HUES48 (cell line): ENCODE results near the gene KLF17.

Experiments
- H3K27ac ChIP-seq: one replicate; pipeline ENCODE4 v1.7.0; 2013; ENCODE audit warnings: low read depth, low read length, inconsistent platforms
- H3K27me3 ChIP-seq: 2 replicates; pipeline ENCODE4 v1.6.1; 2013; ENCODE audit warnings: mild to moderate bottlenecking, low read length; ENCODE audit not compliant: control insufficient read depth, insufficient read depth
- H3K36me3 ChIP-seq: 2 replicates; pipeline ENCODE4 v1.6.1; 2013; ENCODE audit warnings: low read length; ENCODE audit not compliant: control insufficient read depth, insufficient read depth
- H3K4me1 ChIP-seq: 2 replicates; pipeline ENCODE4 v1.6.1; 2013; ENCODE audit warnings: mild to moderate bottlenecking, low read length; ENCODE audit not compliant: control insufficient read depth, insufficient read depth
- H3K4me3 ChIP-seq: 2 replicates; pipeline ENCODE4 v1.5.1; 2013; ENCODE audit warnings: mild to moderate bottlenecking, low read depth, low read length
- H3K9ac ChIP-seq: 2 replicates; pipeline ENCODE4 v1.6.1; 2013; ENCODE audit warnings: mild to moderate bottlenecking, low read depth, low read length, moderate library complexity
- H3K9me3 ChIP-seq: 2 replicates; pipeline ENCODE4 v1.6.1; 2013; ENCODE audit warnings: low read length; ENCODE audit not compliant: control insufficient read depth, insufficient read depth

KLF17 gene

DNA sequence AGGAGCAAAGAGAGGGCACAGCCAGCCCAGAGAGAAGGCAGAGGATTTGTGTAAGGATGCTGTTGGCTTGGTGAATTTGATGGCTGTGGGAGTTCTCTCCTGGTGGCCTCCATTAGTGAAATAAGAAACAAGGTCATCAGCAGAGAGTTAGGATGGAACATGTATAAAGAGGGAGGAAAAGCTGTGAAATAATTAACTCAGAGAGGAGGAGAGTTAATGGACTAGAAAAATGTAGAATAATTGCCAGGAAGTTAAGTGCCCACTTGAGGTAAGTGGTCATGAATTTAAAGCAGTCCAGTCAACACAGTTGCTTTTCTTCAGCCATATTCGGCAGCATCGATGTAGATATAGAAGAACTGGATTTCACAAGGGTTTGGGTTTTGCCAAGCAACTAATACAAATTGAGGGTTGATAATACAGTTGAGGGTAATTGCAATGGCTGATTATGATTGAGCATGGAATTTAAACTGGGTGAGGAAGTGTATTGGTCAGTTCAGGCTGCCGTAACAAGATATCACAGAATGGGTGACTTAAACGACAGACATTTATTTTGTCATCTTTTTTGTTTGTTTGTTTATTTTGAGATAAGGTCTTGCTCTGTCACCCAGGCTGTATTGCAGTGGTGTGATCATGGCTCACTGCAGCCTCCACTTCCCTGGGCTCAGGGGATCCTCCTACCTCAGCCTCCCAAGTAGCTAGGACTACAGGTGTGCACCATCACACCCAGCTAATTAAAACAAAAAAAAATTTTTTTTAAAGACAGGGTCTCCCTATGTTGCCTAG is 31.7 kb upstream of the KLF17 start:
- Histone ChIP-seq H3K4me3 (no peak overlapping the region), H3K9me3 (no peaks in the 10 kb centered on the region), H3K4me1 (peaks cover 22% of the 10 kb centered on the region), H3K27ac (no peak overlapping the region), H3K9ac (no peak overlapping the region), H3K27me3 (no peaks in the 10 kb centered on the region), H3K36me3 (no peaks in the 10 kb centered on the region)

DNA sequence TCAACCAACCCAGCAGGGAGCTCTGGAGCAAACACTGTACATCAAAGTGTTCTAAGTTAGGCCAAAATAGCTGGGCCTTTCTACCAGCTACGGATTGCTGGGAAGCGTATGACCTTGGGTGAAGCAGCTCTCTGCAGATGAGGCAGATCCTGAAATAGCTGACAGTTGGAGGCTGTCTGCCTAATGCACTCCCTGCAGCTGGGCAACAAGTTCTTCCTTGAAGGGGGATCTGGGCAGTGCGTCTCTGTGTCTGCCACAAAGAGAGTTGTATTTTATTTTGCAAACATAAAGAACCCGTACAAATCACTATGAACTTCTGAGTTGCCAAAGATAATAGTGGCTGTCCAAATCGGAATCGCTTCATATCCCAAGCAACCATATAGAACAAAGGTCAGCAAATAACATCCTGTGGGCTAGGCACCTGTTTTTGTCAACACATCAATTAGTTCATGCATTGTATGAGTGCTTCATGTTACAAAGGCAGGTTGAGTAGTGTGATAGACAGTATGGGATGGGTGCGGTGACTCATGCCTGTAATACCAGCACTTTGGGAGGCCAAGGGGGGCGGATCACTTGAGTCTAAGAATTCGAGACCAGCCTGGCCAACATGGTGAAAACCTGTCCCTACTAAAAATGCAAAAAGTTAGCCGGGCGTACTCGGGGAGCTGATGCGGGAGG is 29.1 kb upstream of the KLF17 start:
- peak overlapping the region; percentile 86 for H3K27ac ChIP-seq
- no peaks in the 10 kb centered on the region for H3K36me3 ChIP-seq
- H3K4me3 ChIP-seq: peak overlapping the region; percentile 1; the same call in 1 of the 2 replicates
- H3K27me3 ChIP-seq: no peaks in the 10 kb centered on the region
- no peak overlapping the region for H3K9ac ChIP-seq
- H3K4me1 ChIP-seq: peaks cover 22% of the 10 kb centered on the region
- no peaks in the 10 kb centered on the region for H3K9me3 ChIP-seq

- H3K4me3 ChIP-seq: no peak overlapping the region
- H3K9me3 ChIP-seq: no peaks in the 10 kb centered on the region
- no peaks in the 10 kb centered on the region for H3K36me3 ChIP-seq
- H3K27ac ChIP-seq: no peak overlapping the region
- peaks cover 22% of the 10 kb centered on the region for H3K4me1 ChIP-seq
- H3K27me3 ChIP-seq: no peaks in the 10 kb centered on the region
- no peak overlapping the region for H3K9ac ChIP-seq
Measured at GRCh38 chr1:44090429-44091252, 28.0 kb upstream of the KLF17 start.

DNA sequence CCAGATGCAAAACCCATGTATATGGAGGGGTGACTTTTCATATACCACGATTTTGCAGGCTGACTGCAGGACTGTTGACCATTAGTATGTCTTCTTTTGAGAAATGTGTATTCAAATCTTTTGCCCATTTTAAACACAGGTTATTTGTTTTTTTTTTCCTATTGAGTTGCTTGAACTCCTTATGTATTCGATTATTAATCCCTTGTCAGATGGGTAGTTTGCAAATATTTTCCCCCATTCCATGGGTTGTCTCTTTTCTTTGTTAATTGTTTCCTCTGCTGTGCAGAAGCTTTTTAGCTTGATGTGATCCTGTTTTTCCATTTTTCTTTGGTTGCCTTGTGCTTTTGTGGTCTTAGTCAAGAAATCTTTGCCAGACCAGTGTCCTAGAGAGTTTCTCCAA is 24.6 kb upstream of the KLF17 start:
- peaks cover 13% of the 10 kb centered on the region for H3K4me1 ChIP-seq
- no peaks in the 10 kb centered on the region for H3K9me3 ChIP-seq

GRCh38 chr1:44100183-44100868 is 18.3 kb upstream of the KLF17 start:
- no peaks in the 10 kb centered on the region for H3K4me1 ChIP-seq
- H3K9ac ChIP-seq: no peak overlapping the region
- no peaks in the 10 kb centered on the region for H3K36me3 ChIP-seq
- no peaks in the 10 kb centered on the region for H3K27me3 ChIP-seq
- no peak overlapping the region for H3K27ac ChIP-seq
- H3K9me3 ChIP-seq: no peaks in the 10 kb centered on the region
- H3K4me3 ChIP-seq: no peak overlapping the region

More for the DNA sequence above, 24.6 kb upstream of the KLF17 start:
- H3K36me3 ChIP-seq: no peaks in the 10 kb centered on the region
- no peak overlapping the region for H3K27ac ChIP-seq
- no peaks in the 10 kb centered on the region for H3K27me3 ChIP-seq
- no peak overlapping the region for H3K9ac ChIP-seq
- no peak overlapping the region for H3K4me3 ChIP-seq

- Histone ChIP-seq H3K27me3 (no peaks in the 10 kb centered on the region), H3K9ac (no peak overlapping the region), H3K27ac (no peak overlapping the region), H3K4me3 (no peak overlapping the region), H3K4me1 (no peaks in the 10 kb centered on the region), H3K36me3 (no peaks in the 10 kb centered on the region), H3K9me3 (no peaks in the 10 kb centered on the region)
Measured at GRCh38 chr1:44101328-44101727, 17.3 kb upstream of the KLF17 start.

DNA sequence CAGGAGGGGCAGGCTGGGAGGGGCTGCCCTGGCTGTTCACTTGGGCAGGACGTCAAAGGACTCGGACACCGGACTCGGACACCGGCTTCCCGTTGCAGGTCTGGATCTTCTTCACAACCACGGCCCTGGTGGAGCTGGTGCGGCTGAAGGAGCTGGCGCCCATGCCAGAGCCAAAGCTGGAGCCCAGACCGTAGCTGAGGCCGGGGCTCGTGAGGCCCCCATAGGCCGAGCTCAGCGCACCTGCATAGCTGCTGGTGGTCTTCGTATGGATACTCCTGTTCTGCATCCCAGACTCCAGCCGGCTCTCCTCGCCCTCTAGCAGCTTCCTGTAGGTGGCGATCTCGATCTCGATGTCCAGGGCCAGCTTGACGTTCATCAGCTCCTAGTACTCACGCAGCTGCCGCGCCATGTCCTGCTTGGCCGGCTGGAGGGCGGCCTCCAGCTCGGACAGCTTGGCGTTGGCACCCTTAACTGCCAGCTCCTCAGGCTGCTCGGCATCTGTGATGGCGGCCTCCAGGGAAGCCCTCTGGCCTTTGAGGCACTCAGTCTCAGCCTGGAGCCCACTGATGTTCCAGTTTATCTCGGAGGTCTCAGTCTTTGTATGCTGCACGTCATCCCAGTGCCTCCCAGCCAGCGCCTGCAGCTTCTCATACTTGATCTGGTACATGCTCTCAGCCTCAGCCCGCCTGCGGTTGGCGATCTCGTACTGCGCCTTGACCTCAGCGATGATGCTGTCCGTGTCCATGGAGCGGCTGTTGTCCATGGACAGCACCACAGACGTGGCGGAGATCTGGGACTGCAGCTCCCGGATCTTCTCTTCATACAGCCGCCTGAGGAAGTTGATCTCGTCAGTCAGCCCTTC is 15.1 kb upstream of the KLF17 start:
- H3K9ac ChIP-seq: no peak overlapping the region
- H3K27ac ChIP-seq: no peak overlapping the region
- H3K4me1 ChIP-seq: peaks cover 5% of the 10 kb centered on the region
- H3K27me3 ChIP-seq: no peaks in the 10 kb centered on the region
- H3K9me3 ChIP-seq: no peaks in the 10 kb centered on the region
- H3K36me3 ChIP-seq: no peaks in the 10 kb centered on the region
- H3K4me3 ChIP-seq: no peak overlapping the region

- Histone ChIP-seq H3K4me3 (no peak overlapping the region), H3K36me3 (no peaks in the 10 kb centered on the region), H3K9me3 (no peaks in the 10 kb centered on the region), H3K4me1 (peaks cover 5% of the 10 kb centered on the region), H3K27ac (no peak overlapping the region), H3K9ac (no peak overlapping the region), H3K27me3 (no peaks in the 10 kb centered on the region)
Measured at GRCh38 chr1:44105810-44106209, 12.8 kb upstream of the KLF17 start.

- peaks cover 5% of the 10 kb centered on the region for H3K4me1 ChIP-seq
- H3K9ac ChIP-seq: no peak overlapping the region
- H3K36me3 ChIP-seq: no peaks in the 10 kb centered on the region
- H3K27ac ChIP-seq: no peak overlapping the region
- no peaks in the 10 kb centered on the region for H3K9me3 ChIP-seq
- H3K4me3 ChIP-seq: no peak overlapping the region
- H3K27me3 ChIP-seq: no peaks in the 10 kb centered on the region
Measured at GRCh38 chr1:44108241-44108640, 10.4 kb upstream of the KLF17 start.

- no peaks in the 10 kb centered on the region for H3K36me3 ChIP-seq
- H3K4me3 ChIP-seq: no peak overlapping the region
- no peaks in the 10 kb centered on the region for H3K27me3 ChIP-seq
- peaks cover 5% of the 10 kb centered on the region for H3K4me1 ChIP-seq
- H3K9me3 ChIP-seq: no peaks in the 10 kb centered on the region
- no peak overlapping the region for H3K9ac ChIP-seq
- no peak overlapping the region for H3K27ac ChIP-seq
Measured at GRCh38 chr1:44108971-44109370, 9.7 kb upstream of the KLF17 start.
